ENCODE results near the gene TRAPPC1. TPM values are rescaled to one million over a fixed set of nuclear protein-coding genes. Genes with fewer than 3 reads are reported as not detected.

Gene TRAPPC1
- total RNA-seq, 1 donor from 2014 or later, result 145 TPM

DNA sequence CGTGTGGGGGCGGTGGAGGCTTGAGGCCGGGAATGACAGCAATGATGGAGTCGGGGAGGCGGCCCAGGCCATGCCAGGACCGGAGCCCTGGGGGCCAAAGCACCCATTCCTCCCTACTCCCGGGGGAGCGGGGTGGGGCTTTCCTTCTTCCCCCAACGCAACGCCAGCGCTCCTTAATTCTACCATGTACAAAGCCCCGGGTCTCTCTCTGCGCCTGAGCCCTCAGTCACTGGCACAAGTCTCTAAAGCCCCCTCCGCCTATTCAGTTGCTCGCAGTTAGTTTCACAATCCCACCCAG, 15.4 kb downstream of the TRAPPC1 start:
- H3K4me1 Mint-ChIP-seq (ENCODE audit: unreplicated experiment), result peaks cover 24% of the 10 kb centered on the region

DNA sequence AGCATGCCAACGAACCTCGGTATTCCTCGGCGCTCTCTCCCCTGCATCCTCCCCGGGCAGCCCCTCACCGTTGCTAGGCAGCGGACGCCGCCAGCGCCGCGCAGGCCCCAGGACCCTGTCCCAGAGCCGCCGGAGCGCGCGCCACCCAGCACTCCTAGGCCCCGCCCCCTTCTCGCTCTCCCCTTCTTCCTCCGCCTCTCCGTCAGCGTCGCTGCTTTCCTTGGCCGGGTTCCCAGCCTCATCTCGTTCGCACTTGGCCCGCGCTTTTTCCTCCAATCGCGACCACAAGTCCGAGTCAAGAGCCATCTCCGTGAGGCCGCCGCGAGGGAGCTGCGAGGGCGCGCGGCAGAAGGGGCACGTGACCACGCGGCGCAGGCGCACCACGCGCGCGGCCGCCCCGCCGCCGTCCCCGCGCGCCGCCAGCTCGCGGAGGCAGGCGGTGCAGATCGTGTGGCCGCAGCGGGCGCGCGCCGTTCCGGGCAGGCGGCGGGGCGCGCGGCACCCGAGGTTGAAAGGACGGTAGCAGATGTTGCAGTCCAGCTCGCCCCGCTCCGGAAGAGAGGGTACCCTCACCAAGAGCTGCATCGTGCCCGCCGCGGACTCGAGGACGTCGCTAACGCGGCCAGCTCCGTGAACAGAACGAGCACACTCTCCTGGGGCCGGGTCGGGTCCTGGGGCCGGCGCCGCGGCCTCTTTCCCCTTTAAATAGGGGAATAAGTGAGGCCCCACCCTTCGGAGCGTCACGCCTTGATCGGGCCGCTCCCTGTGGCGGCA, 15.9 kb downstream of the TRAPPC1 start, which contains the start of gene RNF227:
TSS of gene RNF227 (minus strand) at position 679 of the 774 bp plus-strand sequence. CDS start at position 585, 94 bp downstream.
- TF ChIP-seq, protein P1, sequence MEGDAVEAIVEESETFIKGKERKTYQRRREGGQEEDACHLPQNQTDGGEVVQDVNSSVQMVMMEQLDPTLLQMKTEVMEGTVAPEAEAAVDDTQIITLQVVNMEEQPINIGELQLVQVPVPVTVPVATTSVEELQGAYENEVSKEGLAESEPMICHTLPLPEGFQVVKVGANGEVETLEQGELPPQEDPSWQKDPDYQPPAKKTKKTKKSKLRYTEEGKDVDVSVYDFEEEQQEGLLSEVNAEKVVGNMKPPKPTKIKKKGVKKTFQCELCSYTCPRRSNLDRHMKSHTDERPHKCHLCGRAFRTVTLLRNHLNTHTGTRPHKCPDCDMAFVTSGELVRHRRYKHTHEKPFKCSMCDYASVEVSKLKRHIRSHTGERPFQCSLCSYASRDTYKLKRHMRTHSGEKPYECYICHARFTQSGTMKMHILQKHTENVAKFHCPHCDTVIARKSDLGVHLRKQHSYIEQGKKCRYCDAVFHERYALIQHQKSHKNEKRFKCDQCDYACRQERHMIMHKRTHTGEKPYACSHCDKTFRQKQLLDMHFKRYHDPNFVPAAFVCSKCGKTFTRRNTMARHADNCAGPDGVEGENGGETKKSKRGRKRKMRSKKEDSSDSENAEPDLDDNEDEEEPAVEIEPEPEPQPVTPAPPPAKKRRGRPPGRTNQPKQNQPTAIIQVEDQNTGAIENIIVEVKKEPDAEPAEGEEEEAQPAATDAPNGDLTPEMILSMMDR (conservative IDR thresholded peaks at IDR 0.05), result no peak
- H3K27ac Mint-ChIP-seq, result peak within 1 kb of the TSS; percentile 86
- peak within 1 kb of the TSS; percentile 92 for H3K4me3 Mint-ChIP-seq
- peaks cover 11% of the 10 kb centered on the region for H3K36me3 Mint-ChIP-seq
- peaks cover 5% of the 10 kb centered on the region for H3K27me3 Mint-ChIP-seq
- peaks cover 24% of the 10 kb centered on the region for H3K4me1 Mint-ChIP-seq (ENCODE audit: unreplicated experiment)
- DNase-seq (ENCODE audit: extremely low spot score, unreplicated experiment), result peak; percentile 92
- H3K9me3 Mint-ChIP-seq, result no peaks in the 10 kb centered on the region

More for the DNA sequence above, 15.4 kb downstream of the TRAPPC1 start:
- Mint-ChIP-seq H3K4me3 (peak overlapping the region; percentile 92), H3K27me3 (peaks cover 6% of the 10 kb centered on the region), H3K9me3 (no peaks in the 10 kb centered on the region), H3K27ac (peak overlapping the region; percentile 86), H3K36me3 (peaks cover 7% of the 10 kb centered on the region)
- no peak for DNase-seq (ENCODE audit: extremely low spot score, unreplicated experiment)
- TF ChIP-seq, protein P1 (conservative IDR thresholded peaks at IDR 0.05), result no peak

DNA sequence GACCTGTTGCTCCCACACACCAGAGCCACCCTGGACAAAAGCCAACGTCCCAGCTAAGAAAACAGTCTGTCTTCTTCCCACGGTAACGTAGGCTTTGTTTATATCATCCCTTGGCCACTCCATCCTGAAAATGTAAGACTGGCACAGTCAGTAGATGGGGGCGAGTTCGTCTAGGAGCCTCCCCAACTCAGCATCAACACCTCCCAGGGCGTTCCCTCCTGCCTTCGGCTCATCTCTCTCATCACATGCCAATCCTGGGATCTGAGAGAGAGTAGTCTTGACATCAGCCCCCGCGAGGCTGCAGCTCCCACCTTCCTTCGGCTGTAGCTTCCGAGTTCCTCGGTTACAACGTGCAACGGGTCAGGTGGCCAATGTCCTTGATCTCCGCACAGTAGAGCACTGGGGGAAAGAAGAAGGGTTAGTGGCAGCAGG, 16.6 kb downstream of the TRAPPC1 start:
- peak overlapping the region; percentile 80 for H3K27ac Mint-ChIP-seq
- H3K27me3 Mint-ChIP-seq, result peaks cover 3% of the 10 kb centered on the region
- H3K9me3 Mint-ChIP-seq, result no peaks in the 10 kb centered on the region
- H3K36me3 Mint-ChIP-seq, result peaks cover 16% of the 10 kb centered on the region
- peaks cover 24% of the 10 kb centered on the region for H3K4me1 Mint-ChIP-seq (ENCODE audit: unreplicated experiment)
- H3K4me3 Mint-ChIP-seq, result peak overlapping the region; percentile 92
- no peak for DNase-seq (ENCODE audit: extremely low spot score, unreplicated experiment)
- TF ChIP-seq, protein P1 (conservative IDR thresholded peaks at IDR 0.05), result no peak

DNA sequence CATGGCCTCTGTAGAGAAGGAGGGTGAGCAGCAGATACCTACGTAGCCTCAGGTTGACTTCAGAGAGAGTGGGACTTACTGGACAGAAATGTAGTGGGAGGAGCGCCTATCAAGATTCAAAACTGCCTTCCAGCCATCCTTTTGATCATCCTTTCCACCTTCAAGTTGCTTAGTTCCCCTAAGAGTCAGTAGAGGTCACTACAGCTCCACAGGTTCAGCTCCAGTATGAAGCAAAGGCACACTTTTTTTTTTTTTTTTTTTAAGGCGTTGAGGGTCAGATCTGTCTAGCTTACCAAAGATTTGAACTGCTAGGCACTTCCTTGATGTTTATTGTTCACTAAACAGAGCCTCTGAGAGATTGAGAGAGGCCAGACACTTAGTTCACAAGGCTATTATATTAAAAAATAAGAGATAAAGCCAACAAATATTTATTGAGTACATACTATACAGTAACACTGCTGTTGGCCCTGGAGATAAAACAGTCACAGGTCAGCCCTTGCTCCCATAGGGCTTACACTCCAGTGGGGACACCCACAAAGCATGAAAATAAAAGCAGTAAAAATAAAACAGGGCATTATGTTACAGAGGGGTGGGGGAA, 18.7 kb downstream of the TRAPPC1 start:
- Mint-ChIP-seq H3K27me3 (no peaks in the 10 kb centered on the region), H3K27ac (peak overlapping the region; percentile 68), H3K4me3 (peak overlapping the region; percentile 64), H3K9me3 (no peaks in the 10 kb centered on the region), H3K4me1 (ENCODE audit: unreplicated experiment) (peaks cover 24% of the 10 kb centered on the region), H3K36me3 (peaks cover 29% of the 10 kb centered on the region)
- TF ChIP-seq, protein P1 (conservative IDR thresholded peaks at IDR 0.05), result peak; percentile 80
- no peak for DNase-seq (ENCODE audit: extremely low spot score, unreplicated experiment)

DNA sequence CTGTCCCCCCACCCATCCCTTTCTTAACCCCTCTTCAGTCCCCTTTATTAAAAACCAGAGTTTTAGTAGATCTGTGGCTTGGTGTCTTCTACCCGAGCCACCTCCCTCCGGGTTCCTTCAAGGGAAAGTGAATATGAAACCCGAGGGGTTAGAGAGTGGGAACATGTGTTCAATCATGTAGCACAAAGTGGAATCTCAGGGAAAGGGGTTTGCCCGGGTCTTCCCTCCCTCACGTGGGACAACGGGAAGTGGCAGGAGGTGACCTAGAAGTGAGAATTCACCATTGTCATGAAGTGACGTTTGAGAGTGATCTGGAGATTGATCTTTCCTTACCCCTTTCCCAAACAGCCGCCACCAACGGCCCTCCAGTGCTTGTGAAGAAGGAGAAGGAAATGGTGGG, 20.6 kb downstream of the TRAPPC1 start:
- no peak for DNase-seq (ENCODE audit: extremely low spot score, unreplicated experiment)
- no peak overlapping the region for H3K27ac Mint-ChIP-seq
- no peaks in the 10 kb centered on the region for H3K9me3 Mint-ChIP-seq
- H3K4me3 Mint-ChIP-seq, result no peak overlapping the region
- H3K36me3 Mint-ChIP-seq, result peaks cover 28% of the 10 kb centered on the region
- TF ChIP-seq, protein P1 (conservative IDR thresholded peaks at IDR 0.05), result no peak
- peaks cover 19% of the 10 kb centered on the region for H3K4me1 Mint-ChIP-seq (ENCODE audit: unreplicated experiment)
- no peaks in the 10 kb centered on the region for H3K27me3 Mint-ChIP-seq
